K562 (cell line): ENCODE data around the gene TLE3. TPM values are rescaled to one million over a fixed set of nuclear protein-coding genes. Genes with fewer than 3 reads are reported as not detected.

Experiments used
- CEBPG ChIP-seq, 3 experiments: fragments of 200-800 bp in 1 of 3; sonication (Bioruptor generic) in 1 of 3; sonication (generic) in 1 of 3; formaldehyde crosslinking in 1 of 3; IDR thresholded peaks in 2 of 3; conservative IDR thresholded peaks in 1 of 3; 2 replicates each; pipeline versions ENCODE4 v1.6.1 to v1.8.0; 2016 to 2022; ENCODE audit warnings: missing compliant biosample characterization in 2 of 3, missing genetic modification characterization in 2 of 3, mild to moderate bottlenecking in 1 of 3, missing genetic modification reagents in 1 of 3
- FOXP1 ChIP-seq: sonication (generic); formaldehyde crosslinking; IDR thresholded peaks from 2 replicates; pipeline ENCODE4 v1.8.0; 2022; ENCODE audit warnings: mild to moderate bottlenecking, missing genetic modification reagents
- GTF2A2 ChIP-seq: IDR thresholded peaks from 2 replicates; pipeline ENCODE4 v1.6.1; 2016; ENCODE audit warnings: mild to moderate bottlenecking, missing genetic modification characterization, missing compliant biosample characterization
- HNRNPLL ChIP-seq: fragments of 200-400 bp; formaldehyde crosslinking; IDR thresholded peaks from 2 replicates; pipeline ENCODE4 v1.6.1; 2017; ENCODE audit warnings: low read length, low read depth, mild to moderate bottlenecking; ENCODE audit not compliant: poor library complexity, severe bottlenecking
- NFYB ChIP-seq: IDR thresholded peaks from 2 replicates; pipeline ENCODE4 v1.6.1; 2011; ENCODE audit warnings: mild to moderate bottlenecking, moderate library complexity; ENCODE audit not compliant: insufficient read length; ENCODE audit errors: extremely low read depth
- NR4A1 ChIP-seq, 2 experiments: fragments of 250-450 bp in 1 of 2; fragments of 450-650 bp in 1 of 2; sonication (Bioruptor Pico) in 1 of 2; IDR thresholded peaks; 2 replicates each; pipeline versions ENCODE4 v1.4.0 to v1.6.1; 2016 to 2020; ENCODE audit warnings: mild to moderate bottlenecking in 2 of 2, missing compliant biosample characterization in 1 of 2, missing genetic modification characterization in 1 of 2, moderate library complexity in 1 of 2
- PHF21A ChIP-seq: fragments of 450-650 bp; IDR thresholded peaks from 2 replicates; pipeline ENCODE4 v1.6.1; 2017; ENCODE audit warnings: low read depth, borderline replicate concordance
- RAD21 ChIP-seq, 2 experiments: fragments of 250-450 bp in 1 of 2; fragments of 450-650 bp in 1 of 2; sonication (Bioruptor Pico) in 1 of 2; formaldehyde crosslinking in 1 of 2; IDR thresholded peaks in 1 of 2; conservative IDR thresholded peaks in 1 of 2; 2 replicates each; pipeline versions ENCODE4 v1.4.0 to v1.8.0; 2020 to 2022; ENCODE audit warnings: mild to moderate bottlenecking in 2 of 2, moderate library complexity in 1 of 2
- TOE1 ChIP-seq, 2 experiments: fragments of 450-650 bp in 1 of 2; sonication (generic) in 1 of 2; formaldehyde crosslinking in 1 of 2; IDR thresholded peaks; 2 replicates each; pipeline versions ENCODE4 v1.7.1 to v1.8.0; 2016 to 2022; ENCODE audit warnings: borderline replicate concordance in 2 of 2, mild to moderate bottlenecking in 2 of 2, antibody characterized with exemption in 1 of 2, inconsistent platforms in 1 of 2, low read depth in 1 of 2, missing genetic modification reagents in 1 of 2, moderate library complexity in 1 of 2
- XRCC3 ChIP-seq: fragments of 450-650 bp; IDR thresholded peaks from 2 replicates; pipeline ENCODE4 v1.6.1; 2017; ENCODE audit warnings: mild to moderate bottlenecking, moderate library complexity
- ZBTB7A ChIP-seq: IDR thresholded peaks from 2 replicates; pipeline ENCODE4 v1.6.1; 2011; ENCODE audit warnings: low read depth, mild to moderate bottlenecking, low read length, moderate library complexity, borderline replicate concordance; ENCODE audit not compliant: control insufficient read depth
- polyA plus RNA-seq, 8 experiments: library from polyadenylated mRNA; depleted of rRNA in 4 of 8; stranded (reverse) in 5 of 8; unstranded in 3 of 8; fragments of >200 nt; fragmentation: Nextera tagmentation in 2 of 8; fragmentation: Illumina TruSeq in 1 of 8; extraction: Ambion mirVana in 2 of 8; extraction: Trizol in 1 of 8; gene quantifications; 2 replicates each; pipeline versions ENCODE4 v1.2.1 to v1.2.3, GENCODE V29; 2011 to 2014; ENCODE audit warnings: inconsistent platforms in 1 of 8, missing spikeins in 1 of 8
- total RNA-seq, 7 experiments: library from RNA; depleted of rRNA in 6 of 7; stranded (reverse); fragments of >200 nt in 6 of 7; fragmentation: Illumina TruSeq in 2 of 7; extraction: Trizol in 2 of 7; gene quantifications; 2 replicates each; pipeline versions ENCODE4 v1.2.1 to v1.2.3, GENCODE V29; 2011 to 2021; ENCODE audit warnings: low replicate concordance in 1 of 7
- TF ChIP-seq, protein P1 (sequence below), 3 experiments: fragments of 200-800 bp in 1 of 3; fragments of 250-450 bp in 1 of 3; fragments of 450-650 bp in 1 of 3; sonication (Bioruptor Pico) in 1 of 3; sonication (Bioruptor generic) in 1 of 3; formaldehyde crosslinking in 1 of 3; IDR thresholded peaks; 2 replicates each; pipeline versions ENCODE4 v1.6.1 to v1.8.0; 2016 to 2022; ENCODE audit warnings: mild to moderate bottlenecking in 2 of 3, missing genetic modification characterization in 2 of 3, missing compliant biosample characterization in 1 of 3, moderate library complexity in 1 of 3
- TF ChIP-seq, protein P2 (sequence below): sonication (generic); formaldehyde crosslinking; IDR thresholded peaks from 2 replicates; pipeline ENCODE4 v1.8.0; 2022; ENCODE audit warnings: missing genetic modification reagents, mild to moderate bottlenecking, borderline replicate concordance
- TF ChIP-seq, protein P3 (sequence below), 2 experiments: fragments of 450-650 bp; conservative IDR thresholded peaks; 2 replicates each; pipeline ENCODE4 v1.6.1; 2017; ENCODE audit warnings: mild to moderate bottlenecking in 2 of 2, moderate library complexity in 2 of 2

The TLE3 gene
- total and polyA plus RNA-seq, 9 of the 15 experiments (the other 6 are each of a cell fraction or from before 2014, with no cell fraction given) = 1.5 to 84.2 (median 14.1) TPM

DNA sequence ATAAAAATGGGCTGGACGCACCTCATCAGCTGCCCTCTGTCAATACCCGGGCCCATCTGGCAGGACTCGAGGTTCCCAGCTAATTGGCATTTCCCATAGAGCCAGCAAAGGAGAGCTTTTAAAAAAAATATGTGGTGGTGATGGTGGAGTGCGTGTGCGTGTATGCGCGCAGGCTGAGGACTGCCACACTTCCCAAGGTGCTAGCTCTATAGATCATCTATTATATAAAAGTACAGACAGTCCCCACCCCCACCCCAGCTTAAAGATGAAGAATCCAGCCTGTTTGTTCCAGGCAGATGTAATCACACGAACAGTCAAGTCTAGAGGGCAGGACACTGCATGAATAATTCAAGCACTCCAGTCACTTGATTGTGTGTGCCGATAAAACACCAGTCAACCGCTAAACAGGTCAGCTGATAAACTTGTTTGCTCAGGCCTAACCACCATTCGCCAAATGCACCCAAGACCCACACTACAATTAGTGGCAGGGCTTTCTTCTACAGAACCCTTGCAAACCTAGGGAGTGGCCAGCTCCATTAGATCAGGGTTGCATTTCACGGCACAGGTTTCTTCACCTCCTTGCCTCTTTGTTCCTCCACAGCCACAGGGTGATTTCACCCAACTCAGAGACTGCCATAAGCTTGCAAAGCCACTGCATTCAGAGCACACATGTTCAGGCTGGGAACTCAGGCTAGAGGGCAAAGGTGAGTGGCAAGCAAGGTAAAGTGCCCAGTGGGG, 5.8 kb downstream of the TLE3 start (continued):
- TF ChIP-seq, protein P1, sequence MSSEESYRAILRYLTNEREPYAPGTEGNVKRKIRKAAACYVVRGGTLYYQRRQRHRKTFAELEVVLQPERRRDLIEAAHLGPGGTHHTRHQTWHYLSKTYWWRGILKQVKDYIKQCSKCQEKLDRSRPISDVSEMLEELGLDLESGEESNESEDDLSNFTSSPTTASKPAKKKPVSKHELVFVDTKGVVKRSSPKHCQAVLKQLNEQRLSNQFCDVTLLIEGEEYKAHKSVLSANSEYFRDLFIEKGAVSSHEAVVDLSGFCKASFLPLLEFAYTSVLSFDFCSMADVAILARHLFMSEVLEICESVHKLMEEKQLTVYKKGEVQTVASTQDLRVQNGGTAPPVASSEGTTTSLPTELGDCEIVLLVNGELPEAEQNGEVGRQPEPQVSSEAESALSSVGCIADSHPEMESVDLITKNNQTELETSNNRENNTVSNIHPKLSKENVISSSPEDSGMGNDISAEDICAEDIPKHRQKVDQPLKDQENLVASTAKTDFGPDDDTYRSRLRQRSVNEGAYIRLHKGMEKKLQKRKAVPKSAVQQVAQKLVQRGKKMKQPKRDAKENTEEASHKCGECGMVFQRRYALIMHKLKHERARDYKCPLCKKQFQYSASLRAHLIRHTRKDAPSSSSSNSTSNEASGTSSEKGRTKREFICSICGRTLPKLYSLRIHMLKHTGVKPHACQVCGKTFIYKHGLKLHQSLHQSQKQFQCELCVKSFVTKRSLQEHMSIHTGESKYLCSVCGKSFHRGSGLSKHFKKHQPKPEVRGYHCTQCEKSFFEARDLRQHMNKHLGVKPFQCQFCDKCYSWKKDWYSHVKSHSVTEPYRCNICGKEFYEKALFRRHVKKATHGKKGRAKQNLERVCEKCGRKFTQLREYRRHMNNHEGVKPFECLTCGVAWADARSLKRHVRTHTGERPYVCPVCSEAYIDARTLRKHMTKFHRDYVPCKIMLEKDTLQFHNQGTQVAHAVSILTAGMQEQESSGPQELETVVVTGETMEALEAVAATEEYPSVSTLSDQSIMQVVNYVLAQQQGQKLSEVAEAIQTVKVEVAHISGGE (CRISPR knock-in tag; IDR thresholded peaks at IDR 0.05) = no peak
- TF ChIP-seq CEBPG (CRISPR knock-in tag; IDR thresholded peaks at IDR 0.05) = no peak
- TF ChIP-seq CEBPG (tag; conservative IDR thresholded peaks at IDR 0.05 in 1 of 2, IDR thresholded peaks at IDR 0.05 in 1 of 2) = no peak
- no peak for TF ChIP-seq PHF21A
- no peak for TF ChIP-seq HNRNPLL
- TF ChIP-seq ZBTB7A = no peak
- TF ChIP-seq FOXP1 (CRISPR knock-in tag) = no peak
- no peak for TF ChIP-seq XRCC3
- no peak for TF ChIP-seq NR4A1 (CRISPR knock-in tag; IDR thresholded peaks at IDR 0.05)
- no peak for TF ChIP-seq NR4A1 (tag; IDR thresholded peaks at IDR 0.05)
- TF ChIP-seq, protein P2, sequence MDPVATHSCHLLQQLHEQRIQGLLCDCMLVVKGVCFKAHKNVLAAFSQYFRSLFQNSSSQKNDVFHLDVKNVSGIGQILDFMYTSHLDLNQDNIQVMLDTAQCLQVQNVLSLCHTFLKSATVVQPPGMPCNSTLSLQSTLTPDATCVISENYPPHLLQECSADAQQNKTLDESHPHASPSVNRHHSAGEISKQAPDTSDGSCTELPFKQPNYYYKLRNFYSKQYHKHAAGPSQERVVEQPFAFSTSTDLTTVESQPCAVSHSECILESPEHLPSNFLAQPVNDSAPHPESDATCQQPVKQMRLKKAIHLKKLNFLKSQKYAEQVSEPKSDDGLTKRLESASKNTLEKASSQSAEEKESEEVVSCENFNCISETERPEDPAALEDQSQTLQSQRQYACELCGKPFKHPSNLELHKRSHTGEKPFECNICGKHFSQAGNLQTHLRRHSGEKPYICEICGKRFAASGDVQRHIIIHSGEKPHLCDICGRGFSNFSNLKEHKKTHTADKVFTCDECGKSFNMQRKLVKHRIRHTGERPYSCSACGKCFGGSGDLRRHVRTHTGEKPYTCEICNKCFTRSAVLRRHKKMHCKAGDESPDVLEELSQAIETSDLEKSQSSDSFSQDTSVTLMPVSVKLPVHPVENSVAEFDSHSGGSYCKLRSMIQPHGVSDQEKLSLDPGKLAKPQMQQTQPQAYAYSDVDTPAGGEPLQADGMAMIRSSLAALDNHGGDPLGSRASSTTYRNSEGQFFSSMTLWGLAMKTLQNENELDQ = no peak
- TF ChIP-seq RAD21 (CRISPR knock-in tag; conservative IDR thresholded peaks at IDR 0.05 in 1 of 2, IDR thresholded peaks at IDR 0.05 in 1 of 2) = no peak
- TF ChIP-seq TOE1 (IDR thresholded peaks at IDR 0.05; ENCODE audit: borderline replicate concordance) = peak; percentile 64; the same call in 1 of the 2 replicates
- TF ChIP-seq TOE1 (CRISPR knock-in tag; IDR thresholded peaks at IDR 0.05; ENCODE audit: borderline replicate concordance, low read depth) = no peak
- TF ChIP-seq NFYB = no peak
- TF ChIP-seq, protein P3, sequence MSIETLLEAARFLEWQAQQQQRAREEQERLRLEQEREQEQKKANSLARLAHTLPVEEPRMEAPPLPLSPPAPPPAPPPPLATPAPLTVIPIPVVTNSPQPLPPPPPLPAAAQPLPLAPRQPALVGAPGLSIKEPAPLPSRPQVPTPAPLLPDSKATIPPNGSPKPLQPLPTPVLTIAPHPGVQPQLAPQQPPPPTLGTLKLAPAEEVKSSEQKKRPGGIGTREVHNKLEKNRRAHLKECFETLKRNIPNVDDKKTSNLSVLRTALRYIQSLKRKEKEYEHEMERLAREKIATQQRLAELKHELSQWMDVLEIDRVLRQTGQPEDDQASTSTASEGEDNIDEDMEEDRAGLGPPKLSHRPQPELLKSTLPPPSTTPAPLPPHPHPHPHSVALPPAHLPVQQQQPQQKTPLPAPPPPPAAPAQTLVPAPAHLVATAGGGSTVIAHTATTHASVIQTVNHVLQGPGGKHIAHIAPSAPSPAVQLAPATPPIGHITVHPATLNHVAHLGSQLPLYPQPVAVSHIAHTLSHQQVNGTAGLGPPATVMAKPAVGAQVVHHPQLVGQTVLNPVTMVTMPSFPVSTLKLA (conservative IDR thresholded peaks at IDR 0.05) = peak in 1 of 2 experiments; percentile 53; a peak in 1 of 4 replicates
- TF ChIP-seq GTF2A2 (tag) = no peak
